Measurements from ENCODE around the gene UNC5C.

GRCh38 chr4:95264843-95265242, 283.9 kb downstream of the UNC5C start:
- TF ChIP-seq CTCF (conservative IDR thresholded peaks at IDR 0.05 in 1 of 2, IDR thresholded peaks at IDR 0.05 in 1 of 2; ENCODE audit: low read depth in 1 of 2, low read length in 2 of 2) = no peak
- TF ChIP-seq EZH2 (IDR thresholded peaks at IDR 0.05; ENCODE audit: low read length, missing control alignments) = no peak

Measured in fibroblast of lung (primary cell).